GM19240 (cell line): ENCODE results near the gene EPHA8.

Experiments
- DNase-seq: peaks from one replicate; pipeline ENCODE4 v3.0.0; 2011; ENCODE audit warnings: low spot score; ENCODE audit not compliant: insufficient read length

Gene EPHA8

GRCh38 chr1:22592919-22593790, 29.9 kb downstream of the EPHA8 start:
- no peak for DNase-seq

DNA sequence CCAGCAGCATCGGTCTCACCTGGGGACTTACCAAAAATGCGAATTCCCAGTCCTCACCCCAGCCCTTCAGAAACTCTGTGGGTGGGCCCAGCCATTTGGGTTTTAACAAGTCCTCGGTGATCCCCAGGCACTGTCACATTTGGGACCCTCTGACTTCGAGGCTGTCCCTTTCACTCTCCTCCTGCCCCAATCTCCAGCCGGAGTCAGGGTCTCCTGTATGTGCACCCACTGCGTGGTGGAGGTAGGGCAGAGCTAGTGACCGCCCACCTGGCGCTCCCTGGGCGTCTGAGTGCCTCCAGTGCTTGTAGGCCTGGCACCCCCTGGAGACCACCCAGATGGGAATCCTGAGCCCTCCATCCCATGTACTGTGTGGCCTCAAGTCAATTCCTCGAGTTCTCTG, 31.1 kb downstream of the EPHA8 start:
- DNase-seq: no peak

DNA sequence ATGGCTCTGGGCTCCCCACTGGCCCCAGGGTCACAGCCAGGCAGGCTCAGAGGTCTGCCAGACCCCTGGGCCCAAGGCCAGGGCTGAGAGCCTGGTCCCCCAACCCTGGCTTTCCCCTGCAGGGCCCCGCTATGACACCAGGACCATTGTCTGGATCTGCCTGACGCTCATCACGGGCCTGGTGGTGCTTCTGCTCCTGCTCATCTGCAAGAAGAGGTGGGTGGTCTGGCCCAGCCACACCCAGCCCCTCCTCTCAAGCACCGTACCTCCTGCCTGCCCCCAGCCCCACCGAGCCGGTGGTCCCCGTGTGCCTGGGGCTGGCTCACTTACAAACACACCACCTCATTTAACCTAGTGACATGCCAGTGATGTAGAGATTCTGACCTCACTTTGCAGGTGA, 31.8 kb downstream of the EPHA8 start:
- no peak for DNase-seq

GRCh38 chr1:22597301-22597965, 34.1 kb downstream of the EPHA8 start:
- DNase-seq: no peak

DNA sequence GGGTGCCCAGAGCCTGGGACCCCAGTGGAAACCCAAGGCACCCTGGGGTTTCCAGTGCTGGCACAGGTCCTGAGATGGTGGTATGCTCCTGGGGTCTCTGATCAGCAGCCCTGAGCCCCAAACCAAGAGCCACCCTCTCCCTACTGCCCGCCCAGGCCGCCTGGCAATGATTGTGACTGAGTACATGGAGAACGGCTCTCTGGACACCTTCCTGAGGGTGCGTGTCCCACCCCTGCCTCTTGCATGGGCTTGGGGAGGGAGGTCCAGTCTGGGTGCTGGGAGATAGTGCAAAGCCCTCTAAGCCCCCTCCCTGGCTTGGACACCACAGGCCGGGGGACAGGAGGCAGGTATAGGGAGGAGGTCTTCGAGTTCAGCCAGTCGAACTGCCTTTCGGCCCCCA, 34.7 kb downstream of the EPHA8 start:
- no peak for DNase-seq

- DNase-seq: no peak
These were observed 35.4 kb downstream of the EPHA8 start for GRCh38 chr1:22598736-22599135.

GRCh38 chr1:22600071-22600816, 37.0 kb downstream of the EPHA8 start:
- DNase-seq: no peak

- no peak for DNase-seq
These were observed 37.7 kb downstream of the EPHA8 start for GRCh38 chr1:22600817-22601605.

DNA sequence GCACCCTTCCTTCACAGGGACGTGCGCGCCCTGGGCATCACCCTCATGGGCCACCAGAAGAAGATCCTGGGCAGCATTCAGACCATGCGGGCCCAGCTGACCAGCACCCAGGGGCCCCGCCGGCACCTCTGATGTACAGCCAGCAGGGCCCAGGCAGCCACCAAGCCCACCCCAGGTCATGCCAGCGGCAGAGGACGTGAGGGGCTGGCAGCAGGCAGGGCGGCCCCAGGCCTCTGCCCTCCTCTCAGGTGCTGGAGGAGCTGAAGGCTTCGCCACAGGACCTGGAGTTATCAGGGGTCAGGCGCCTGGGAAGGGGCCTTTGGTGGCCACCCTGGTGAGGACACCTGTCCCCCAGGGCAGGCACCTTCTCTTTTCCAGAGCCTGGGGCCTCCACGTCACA, 38.3 kb downstream of the EPHA8 start:
- DNase-seq: no peak

- DNase-seq: no peak
These were observed 38.9 kb downstream of the EPHA8 start for GRCh38 chr1:22602060-22602740.

GRCh38 chr1:22606161-22606560, 42.9 kb downstream of the EPHA8 start:
- no peak for DNase-seq

DNA sequence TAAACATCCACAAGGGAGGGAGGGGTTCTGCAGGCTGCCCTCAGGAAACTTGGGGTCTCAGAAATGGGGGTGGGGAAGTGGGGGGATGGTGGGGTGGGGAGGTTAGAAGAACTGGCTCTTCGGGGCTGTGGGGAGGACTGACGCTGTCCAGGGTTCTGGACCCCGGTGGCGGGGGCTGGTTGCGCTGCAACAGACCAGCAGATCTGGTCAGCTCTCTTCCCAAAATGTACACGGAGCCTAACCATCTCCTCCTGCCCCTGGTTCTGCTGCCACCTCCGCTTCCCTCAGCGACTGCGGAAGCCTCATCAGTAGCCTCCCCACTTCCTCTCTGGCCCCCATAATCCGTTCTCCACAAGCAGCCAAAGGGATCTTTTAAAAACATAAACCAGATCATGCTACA, 43.9 kb downstream of the EPHA8 start:
- no peak for DNase-seq

DNA sequence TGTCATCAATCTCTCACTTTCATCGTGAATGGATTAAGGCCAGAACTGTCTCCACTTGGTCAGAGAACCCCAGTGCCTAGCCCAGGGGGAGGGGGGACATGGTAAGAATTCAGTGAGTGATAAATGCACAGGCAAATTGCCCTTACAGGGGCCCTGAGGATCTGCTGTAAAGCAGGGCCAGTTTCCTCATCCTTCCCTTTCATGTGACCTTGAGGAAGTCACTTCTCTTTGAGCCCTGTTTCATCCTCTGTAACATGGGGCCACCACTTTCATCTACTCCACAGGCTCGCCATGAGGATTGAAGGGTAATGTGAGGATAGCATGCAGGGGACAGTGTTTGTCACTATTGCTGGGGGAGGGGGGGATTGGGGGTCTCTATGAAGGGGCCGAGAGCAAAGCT, 45.1 kb downstream of the EPHA8 start:
- DNase-seq: no peak

- no peak for DNase-seq
These were observed 46.0 kb downstream of the EPHA8 start for GRCh38 chr1:22609291-22609690.

- no peak for DNase-seq
These were observed 48.2 kb downstream of the EPHA8 start for GRCh38 chr1:22611530-22611947.

GRCh38 chr1:22612671-22613571, 49.6 kb downstream of the EPHA8 start:
- DNase-seq: no peak

- no peak for DNase-seq
These were observed 50.3 kb downstream of the EPHA8 start for GRCh38 chr1:22613572-22613918.

DNA sequence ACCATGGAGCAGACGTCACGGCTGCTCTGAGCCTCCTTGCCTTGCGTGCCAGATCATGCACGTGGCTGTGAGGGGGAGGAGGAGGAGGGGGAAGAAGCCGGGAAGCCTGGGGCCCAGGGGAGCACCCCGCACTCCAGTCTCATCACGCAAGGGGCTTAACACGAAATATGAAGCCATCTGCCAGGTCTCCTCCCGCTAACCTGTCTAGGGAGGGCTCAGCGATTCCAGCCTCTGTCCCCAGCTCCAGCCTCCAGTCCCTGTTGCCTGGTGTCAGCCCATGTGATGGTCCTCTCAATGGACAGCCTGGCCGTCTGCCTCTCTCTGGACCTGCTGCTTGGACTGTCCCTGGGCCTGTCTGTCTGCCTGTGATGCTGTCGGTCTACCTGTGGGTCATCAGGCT, 50.7 kb downstream of the EPHA8 start:
- DNase-seq: no peak

DNA sequence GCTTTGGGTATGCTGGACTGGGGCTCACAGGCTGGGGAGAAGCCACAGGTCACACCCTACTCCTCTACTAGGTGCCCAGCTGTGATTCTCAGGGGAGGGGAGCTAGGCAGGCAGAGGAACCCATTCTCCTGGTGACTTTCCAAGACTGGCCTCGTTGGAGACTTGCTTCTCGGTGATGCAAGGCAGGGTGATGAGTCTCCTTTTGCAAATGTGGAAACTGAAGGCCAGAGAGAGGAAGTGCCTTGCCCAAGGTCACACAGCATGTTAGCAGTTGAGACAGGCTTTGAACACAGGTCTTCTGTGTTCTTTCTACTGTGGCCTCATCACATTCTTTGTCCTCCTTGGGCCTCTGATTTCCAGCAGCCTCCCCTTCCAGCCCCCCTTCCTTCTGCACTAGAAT, 52.6 kb downstream of the EPHA8 start:
- no peak for DNase-seq

DNA sequence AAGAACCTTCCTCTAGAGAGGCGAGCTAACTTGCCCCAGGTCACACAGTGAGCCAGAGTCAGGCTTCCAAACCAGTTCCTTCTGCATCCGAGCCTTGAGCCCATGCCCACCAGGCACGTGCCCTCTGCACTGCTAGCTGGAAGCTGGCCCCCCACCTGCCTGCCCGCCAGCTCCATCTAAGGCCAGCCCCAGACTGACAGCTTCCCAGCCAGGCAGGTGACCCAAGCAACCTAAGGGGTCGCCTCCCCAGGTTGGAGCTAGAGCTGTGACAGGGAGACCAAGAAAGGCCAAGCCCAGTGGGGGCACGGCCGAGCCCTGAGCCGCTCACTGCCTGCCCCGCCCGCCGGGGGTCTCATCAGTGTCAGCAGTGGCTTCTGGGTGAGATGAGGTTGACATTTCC, 53.3 kb downstream of the EPHA8 start:
- no peak for DNase-seq
